OCI-LY1 (cell line): ENCODE measurements around the gene CHST11.

Source experiments
- H2AFZ ChIP-seq: fragments of 200-600 bp; sonication (generic), shearing (Covaris generic); 2 replicates; pipeline ENCODE4 v1.6.0; 2014; ENCODE audit warnings: antibody characterized with exemption, mild to moderate bottlenecking, low read length
- H3F3A ChIP-seq: fragments of 200-600 bp; sonication (generic), shearing (Covaris generic); 2 replicates; pipeline ENCODE4 v1.6.0; 2014; ENCODE audit warnings: mild to moderate bottlenecking, antibody characterized with exemption, low read length, moderate library complexity; ENCODE audit not compliant: insufficient read depth
- H3K27ac ChIP-seq: fragments of 200-600 bp; sonication (generic); 2 replicates; pipeline ENCODE4 v1.5.1; 2014; ENCODE audit warnings: low read length, mixed run types, mild to moderate bottlenecking, low read depth; ENCODE audit not compliant: poor library complexity, severe bottlenecking
- H3K27me3 ChIP-seq: fragments of 200-600 bp; sonication (generic); 2 replicates; pipeline ENCODE4 v1.6.0; 2014; ENCODE audit warnings: antibody characterized with exemption, mild to moderate bottlenecking, low read length, moderate library complexity; ENCODE audit not compliant: insufficient read depth
- H3K36me3 ChIP-seq: fragments of 200-600 bp; sonication (generic); 2 replicates; pipeline ENCODE4 v1.6.1; 2014; ENCODE audit warnings: mild to moderate bottlenecking, antibody characterized with exemption, low read length, moderate library complexity, mixed read lengths; ENCODE audit not compliant: insufficient read depth
- H3K4me1 ChIP-seq: fragments of 200-600 bp; sonication (generic); 2 replicates; pipeline ENCODE4 v1.5.1; 2014; ENCODE audit warnings: mild to moderate bottlenecking, low read length, moderate library complexity; ENCODE audit not compliant: insufficient read depth, severe bottlenecking
- H3K4me2 ChIP-seq: fragments of 200-600 bp; sonication (generic), shearing (Covaris generic); 2 replicates; pipeline ENCODE4 v1.6.1; 2014; ENCODE audit warnings: low read length
- H3K4me3 ChIP-seq: fragments of 200-600 bp; sonication (generic); 2 replicates; pipeline ENCODE4 v1.5.1; 2014; ENCODE audit warnings: low read length, low read depth, mild to moderate bottlenecking, mixed read lengths; ENCODE audit not compliant: poor library complexity, severe bottlenecking
- H3K79me2 ChIP-seq: fragments of 200-600 bp; shearing (Covaris generic); 2 replicates; pipeline ENCODE4 v1.6.1; 2016; ENCODE audit warnings: mixed run types, low read length, mixed read lengths; ENCODE audit not compliant: insufficient read depth
- H3K9ac ChIP-seq: fragments of 200-600 bp; sonication (generic), shearing (Covaris generic); 2 replicates; pipeline ENCODE4 v1.6.1; 2014; ENCODE audit warnings: mild to moderate bottlenecking, low read length, mixed read lengths
- H3K9me2 ChIP-seq: fragments of 200-600 bp; sonication (generic), shearing (Covaris generic); 2 replicates; pipeline ENCODE4 v1.6.1; 2014; ENCODE audit warnings: low read depth, mild to moderate bottlenecking, low read length, mixed read lengths
- H3K9me3 ChIP-seq: fragments of 200-600 bp; shearing (Covaris generic); 2 replicates; pipeline ENCODE4 v1.6.1; 2014; ENCODE audit warnings: low read length, mixed read lengths
- H4K20me1 ChIP-seq: fragments of 200-600 bp; sonication (generic), shearing (Covaris generic); 2 replicates; pipeline ENCODE4 v1.6.0; 2016; ENCODE audit warnings: mild to moderate bottlenecking, low read length; ENCODE audit not compliant: insufficient read depth
- CTCF ChIP-seq: fragments of 200-600 bp; sonication (generic), shearing (Covaris generic); IDR thresholded peaks from 2 replicates; pipeline ENCODE4 v1.5.1; 2017; ENCODE audit warnings: mild to moderate bottlenecking, antibody characterized with exemption, low read length, moderate library complexity, mixed read lengths
- EZH2 ChIP-seq: fragments of 200-600 bp; sonication (generic), shearing (Covaris generic); IDR thresholded peaks from 2 replicates; pipeline ENCODE4 v1.8.0; 2017; ENCODE audit warnings: borderline replicate concordance, mixed run types, mild to moderate bottlenecking, antibody characterized with exemption, low read length, moderate library complexity, mixed read lengths

The CHST11 gene

GRCh38 chr12:104691721-104692556, 235.2 kb downstream of the CHST11 start:
- Histone ChIP-seq H3K4me3 (no peak overlapping the region), H3K36me3 (no peaks in the 10 kb centered on the region; the same call in 1 of the 2 replicates), H3K27ac (no peak overlapping the region), H3K9me2 (no peaks in the 10 kb centered on the region), H3K9me3 (no peaks in the 10 kb centered on the region), H4K20me1 (no peaks in the 10 kb centered on the region), H3K27me3 (no peaks in the 10 kb centered on the region), H2AFZ (no peak overlapping the region), H3K9ac (no peak overlapping the region), H3K4me2 (no peak overlapping the region; the same call in 1 of the 2 replicates), H3K79me2 (no peaks in the 10 kb centered on the region), H3K4me1 (peaks cover 18% of the 10 kb centered on the region), H3F3A (no peaks in the 10 kb centered on the region)
- TF ChIP-seq CTCF, result no peak
- TF ChIP-seq EZH2, result no peak

GRCh38 chr12:104692557-104693218, 235.9 kb downstream of the CHST11 start:
- Histone ChIP-seq H3K4me1 (peaks cover 18% of the 10 kb centered on the region), H4K20me1 (no peaks in the 10 kb centered on the region), H3K9ac (no peak overlapping the region), H3K9me3 (no peaks in the 10 kb centered on the region), H3K4me3 (no peak overlapping the region), H3K9me2 (no peaks in the 10 kb centered on the region), H3K36me3 (no peaks in the 10 kb centered on the region; the same call in 1 of the 2 replicates), H2AFZ (no peak overlapping the region), H3K4me2 (no peak overlapping the region), H3F3A (no peaks in the 10 kb centered on the region), H3K27me3 (no peaks in the 10 kb centered on the region), H3K27ac (no peak overlapping the region), H3K79me2 (no peaks in the 10 kb centered on the region)
- TF ChIP-seq EZH2 (no peak), CTCF (no peak)

- Histone ChIP-seq H3K4me1 (peaks cover 18% of the 10 kb centered on the region), H3K36me3 (no peaks in the 10 kb centered on the region; the same call in 1 of the 2 replicates), H3F3A (no peaks in the 10 kb centered on the region), H2AFZ (no peak overlapping the region), H3K4me2 (no peak overlapping the region), H3K27me3 (no peaks in the 10 kb centered on the region), H3K4me3 (no peak overlapping the region), H3K27ac (no peak overlapping the region), H3K9ac (no peak overlapping the region), H3K9me2 (no peaks in the 10 kb centered on the region), H3K9me3 (no peaks in the 10 kb centered on the region), H4K20me1 (no peaks in the 10 kb centered on the region), H3K79me2 (no peaks in the 10 kb centered on the region)
- TF ChIP-seq CTCF (no peak), EZH2 (no peak)
Measured at GRCh38 chr12:104693493-104693892, 236.7 kb downstream of the CHST11 start.
